ENCODE measurements around the gene PTPRE.

- TF ChIP-seq ESRRA (IDR thresholded peaks at IDR 0.05; ENCODE audit: low read length): no peak
- TF ChIP-seq NFYB (IDR thresholded peaks at IDR 0.05; ENCODE audit: insufficient read depth, low read depth, low read length): no peak
- no peak for TF ChIP-seq RCOR1 (conservative IDR thresholded peaks at IDR 0.05; ENCODE audit: low read depth, low read length)
- no peak for TF ChIP-seq HCFC1 (IDR thresholded peaks at IDR 0.05; ENCODE audit: low read length)
- no peak for TF ChIP-seq EZH2 (IDR thresholded peaks at IDR 0.05; ENCODE audit: borderline replicate concordance, control insufficient read depth, low read depth, low read length)
- no peak for TF ChIP-seq CTCF (IDR thresholded peaks at IDR 0.05 in 2 of 3, conservative IDR thresholded peaks at IDR 0.05 in 1 of 3; ENCODE audit: control insufficient read depth in 2 of 3, extremely low read depth in 1 of 3, insufficient read depth in 1 of 3, low read depth in 3 of 3, low read length in 3 of 3)
- TF ChIP-seq REST (IDR thresholded peaks at IDR 0.05; ENCODE audit: low read depth, low read length): no peak
- no peak for TF ChIP-seq ETV6 (conservative IDR thresholded peaks at IDR 0.05 in 1 of 2, IDR thresholded peaks at IDR 0.05 in 1 of 2; ENCODE audit: borderline replicate concordance in 1 of 2, low read depth in 1 of 2)
- TF ChIP-seq POLR2A (IDR thresholded peaks at IDR 0.05; ENCODE audit: low read depth, low read length): no peak
- no peak for TF ChIP-seq ZNF24 (IDR thresholded peaks at IDR 0.05)
- no peak for TF ChIP-seq ATF2 (IDR thresholded peaks at IDR 0.05; ENCODE audit: low read length)
- TF ChIP-seq SKIL (IDR thresholded peaks at IDR 0.05; ENCODE audit: low read depth, poor library complexity, severe bottlenecking): no peak
These were observed 91.7 kb downstream of the PTPRE start for GRCh38 chr10:127998501-127999144.
